Natural killer cell (primary cell): ENCODE results near the gene MYO1D. TPM values are rescaled to one million over a fixed set of nuclear protein-coding genes. Genes with fewer than 3 reads are reported as not detected.
"Not testable (repeated sequence)": the region's sequence is repeated elsewhere in the genome, so short reads cannot be mapped to it uniquely, and the experiment has no call there.

Experiments used
- ATAC-seq, 3 donors: fragments of 150-1000 bp in 2 of 3; fragments of 200-7000 bp in 1 of 3; cut with Tn5 transposase; 1 replicate in 1 of 3; 2 replicates in 2 of 3; pipeline ENCODE4 v1.10.0; 2021; ENCODE audit warnings: mild to moderate bottlenecking in 2 of 3, moderate library complexity in 2 of 3
- DNase-seq, 2 donors: peaks; one replicate each; pipeline versions ENCODE4 v3.0.0 to v3.0.0-alpha.2; 2013 to 2021; ENCODE audit warnings: mixed read lengths in 1 of 2
- H3K27ac ChIP-seq: one replicate; pipeline ENCODE4 v1.5.1; 2013; ENCODE audit warnings: mild to moderate bottlenecking, low read length
- H3K27me3 ChIP-seq: one replicate; pipeline ENCODE4 v1.6.1; 2013; ENCODE audit warnings: low read length; ENCODE audit not compliant: control insufficient read depth, insufficient read depth
- H3K36me3 ChIP-seq: one replicate; pipeline ENCODE4 v1.6.1; 2013; ENCODE audit warnings: low read length; ENCODE audit not compliant: control insufficient read depth, insufficient read depth
- H3K4me1 ChIP-seq: one replicate; pipeline ENCODE4 v1.6.1; 2013; ENCODE audit warnings: low read length; ENCODE audit not compliant: control insufficient read depth, insufficient read depth
- H3K4me3 ChIP-seq: one replicate; pipeline ENCODE4 v1.5.1; 2013; ENCODE audit warnings: low read length
- H3K9me3 ChIP-seq: one replicate; pipeline ENCODE4 v1.6.1; 2013; ENCODE audit warnings: low read length; ENCODE audit not compliant: control insufficient read depth, insufficient read depth
- H3K27ac Mint-ChIP-seq, 2 donors: one replicate each; pipeline ENCODE4 v1.8.0; 2022; ENCODE audit warnings: mild to moderate bottlenecking in 2 of 2, mixed read lengths in 2 of 2, moderate library complexity in 1 of 2
- H3K27me3 Mint-ChIP-seq, 2 donors: one replicate each; pipeline ENCODE4 v1.8.0; 2022; ENCODE audit warnings: low read depth in 2 of 2, mixed read lengths in 2 of 2
- H3K36me3 Mint-ChIP-seq: one replicate; pipeline ENCODE4 v1.8.0; 2022; ENCODE audit warnings: mixed read lengths
- H3K4me1 Mint-ChIP-seq, 2 donors: one replicate each; pipeline ENCODE4 v1.8.0; 2022; ENCODE audit warnings: mixed read lengths in 2 of 2
- H3K4me3 Mint-ChIP-seq: one replicate; pipeline ENCODE4 v1.8.0; 2022; ENCODE audit warnings: mild to moderate bottlenecking, moderate library complexity, mixed read lengths
- H3K9me3 Mint-ChIP-seq, 2 donors: one replicate each; pipeline ENCODE4 v1.8.0; 2022; ENCODE audit warnings: mixed read lengths in 2 of 2
- WGBS: methylation state at CpG from one replicate; pipeline ENCODE4 v1.1.7; 2013; ENCODE audit warnings: missing lambda C conversion rate; ENCODE audit not compliant: insufficient coverage; 5-methylcytosine and 5-hydroxymethylcytosine counted together
- intact Hi-C: fragments of 100-400 bp; cut with micrococcal nuclease; formaldehyde crosslinking; loops from one replicate; pipeline ENCODE4 v1.14.2; 2022
- total RNA-seq, 4 donors: library from RNA; stranded (reverse); fragments of 120-200 nt in 1 of 4; gene quantifications; one replicate each; pipeline versions ENCODE4 v1.2.3 to v1.2.4, GENCODE V29; 2013 to 2022
- TF ChIP-seq, protein P1 (sequence below): fragments of 200-600 bp; IDR thresholded peaks from one replicate; pipeline ENCODE4 v1.8.0; 2022; ENCODE audit warnings: antibody characterized with exemption

Gene MYO1D
- 10 to 100 TPM in 2 of 3 donors, 1 to 10 TPM in 1; 6.8 to 20.2 (median 10.5) TPM for total RNA-seq
- total RNA-seq (2013), result 13.9 TPM

DNA sequence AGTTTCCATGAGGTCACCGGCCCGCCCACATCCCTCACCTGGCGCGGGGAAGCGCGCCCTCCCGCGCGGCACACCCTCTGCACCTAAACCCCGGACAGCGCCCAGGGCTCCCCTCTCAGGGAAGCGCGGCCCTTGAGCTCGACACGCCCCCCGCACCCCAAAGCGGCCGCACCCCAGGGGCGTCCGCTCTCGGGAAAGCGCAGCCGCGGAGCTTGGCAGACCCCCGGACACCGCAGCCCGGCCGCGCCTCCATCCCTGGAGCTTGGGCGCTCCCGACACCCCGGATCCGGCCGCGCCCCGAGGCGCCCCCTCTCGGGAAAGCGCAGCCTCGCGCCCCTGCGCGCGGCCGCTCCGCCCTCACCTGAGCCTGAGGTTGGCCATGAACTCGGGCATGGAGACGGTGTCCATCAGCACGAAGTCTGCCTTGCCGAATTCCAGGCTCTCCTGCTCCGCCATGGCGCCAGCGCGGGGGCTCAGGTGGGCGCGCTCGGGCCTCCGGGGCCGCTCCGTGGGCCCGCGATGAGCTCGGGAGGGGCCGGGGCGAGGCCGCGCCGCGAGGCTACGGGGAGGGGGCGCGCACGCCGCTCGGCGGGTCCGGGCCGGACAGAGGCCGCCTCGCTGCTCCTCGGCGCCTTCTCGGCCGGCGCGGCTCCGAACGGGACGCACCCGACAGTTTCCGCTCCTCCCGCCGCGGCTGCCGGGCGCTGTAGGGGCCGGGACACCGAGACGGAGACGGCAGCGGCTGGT is at the start of gene MYO1D:
MYO1D (minus strand) TSS at position 708 of the 747 bp plus-strand sequence; CDS start at position 456, 252 bp downstream.
- TF ChIP-seq, protein P1, sequence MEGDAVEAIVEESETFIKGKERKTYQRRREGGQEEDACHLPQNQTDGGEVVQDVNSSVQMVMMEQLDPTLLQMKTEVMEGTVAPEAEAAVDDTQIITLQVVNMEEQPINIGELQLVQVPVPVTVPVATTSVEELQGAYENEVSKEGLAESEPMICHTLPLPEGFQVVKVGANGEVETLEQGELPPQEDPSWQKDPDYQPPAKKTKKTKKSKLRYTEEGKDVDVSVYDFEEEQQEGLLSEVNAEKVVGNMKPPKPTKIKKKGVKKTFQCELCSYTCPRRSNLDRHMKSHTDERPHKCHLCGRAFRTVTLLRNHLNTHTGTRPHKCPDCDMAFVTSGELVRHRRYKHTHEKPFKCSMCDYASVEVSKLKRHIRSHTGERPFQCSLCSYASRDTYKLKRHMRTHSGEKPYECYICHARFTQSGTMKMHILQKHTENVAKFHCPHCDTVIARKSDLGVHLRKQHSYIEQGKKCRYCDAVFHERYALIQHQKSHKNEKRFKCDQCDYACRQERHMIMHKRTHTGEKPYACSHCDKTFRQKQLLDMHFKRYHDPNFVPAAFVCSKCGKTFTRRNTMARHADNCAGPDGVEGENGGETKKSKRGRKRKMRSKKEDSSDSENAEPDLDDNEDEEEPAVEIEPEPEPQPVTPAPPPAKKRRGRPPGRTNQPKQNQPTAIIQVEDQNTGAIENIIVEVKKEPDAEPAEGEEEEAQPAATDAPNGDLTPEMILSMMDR, result peak; percentile 23
- Histone ChIP-seq H3K4me1 (peaks cover 17% of the 10 kb centered on the region), H3K27me3 (no peaks in the 10 kb centered on the region), H3K9me3 (no peaks in the 10 kb centered on the region), H3K27ac (peak within 1 kb of the TSS; percentile 84), H3K4me3 (peak within 1 kb of the TSS; percentile 48), H3K36me3 (no peaks in the 10 kb centered on the region)
- no peaks in the 10 kb centered on the region for H3K36me3 Mint-ChIP-seq
- H3K27me3 Mint-ChIP-seq, result peaks cover 6 to 14% of the 10 kb centered on the region in 2 donors
- intact Hi-C loops, result loop anchor here (1.0 kb wide), 1 partner anchor 93 kb away; no protein-coding TSS in a partner anchor
- under 1% methylated on average over 101 of the region's 101 CpGs for WGBS
- H3K9me3 Mint-ChIP-seq, result no peaks in the 10 kb centered on the region
- DNase-seq (peak; percentile 44 to 74), ATAC-seq (peak; percentile 0 to 11 (median 11))
- H3K27ac Mint-ChIP-seq, result peak within 1 kb of the TSS; percentile 75 to 91
- peak within 1 kb of the TSS; percentile 94 for H3K4me3 Mint-ChIP-seq
- peaks cover 13 to 15% of the 10 kb centered on the region in 2 donors for H3K4me1 Mint-ChIP-seq

DNA sequence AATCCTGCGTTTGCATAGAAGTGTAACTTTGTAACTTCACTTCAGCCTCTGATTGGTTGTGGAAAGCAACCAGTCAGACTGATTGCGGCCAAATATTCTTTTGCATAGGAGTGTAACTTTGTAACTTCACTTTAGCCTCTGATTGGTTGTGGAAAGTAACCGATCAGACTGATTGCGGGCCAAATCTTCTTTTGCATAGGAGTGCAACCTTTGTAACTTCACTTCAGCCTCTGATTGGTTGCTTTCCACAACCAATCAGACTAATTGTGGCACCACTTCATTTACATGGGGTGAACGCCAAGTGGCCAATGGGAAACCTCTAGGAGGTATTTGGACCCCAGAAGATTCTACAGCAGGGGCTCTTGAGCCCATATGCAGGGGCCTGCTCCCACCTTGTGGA is 49.3 kb upstream of the MYO1D start:
- H3K36me3 Mint-ChIP-seq, result no peaks in the 10 kb centered on the region
- Histone ChIP-seq H3K4me1 (no peaks in the 10 kb centered on the region), H3K4me3 (no peak overlapping the region), H3K27ac (no peak overlapping the region), H3K9me3 (no peaks in the 10 kb centered on the region), H3K27me3 (peaks cover 20% of the 10 kb centered on the region), H3K36me3 (no peaks in the 10 kb centered on the region)
- TF ChIP-seq, protein P1, result no peak
- H3K27ac Mint-ChIP-seq, result no peak overlapping the region
- H3K27me3 Mint-ChIP-seq, result peaks cover 7 to 23% of the 10 kb centered on the region in 2 donors
- 95% methylated on average over 5 of the region's 5 CpGs for WGBS
- H3K4me3 Mint-ChIP-seq, result no peak overlapping the region
- ATAC-seq, result no peak
- H3K9me3 Mint-ChIP-seq, result no peaks in the 10 kb centered on the region
- intact Hi-C loops, result no loop called here
- no peak for DNase-seq
- H3K4me1 Mint-ChIP-seq, result no peaks in the 10 kb centered on the region

DNA sequence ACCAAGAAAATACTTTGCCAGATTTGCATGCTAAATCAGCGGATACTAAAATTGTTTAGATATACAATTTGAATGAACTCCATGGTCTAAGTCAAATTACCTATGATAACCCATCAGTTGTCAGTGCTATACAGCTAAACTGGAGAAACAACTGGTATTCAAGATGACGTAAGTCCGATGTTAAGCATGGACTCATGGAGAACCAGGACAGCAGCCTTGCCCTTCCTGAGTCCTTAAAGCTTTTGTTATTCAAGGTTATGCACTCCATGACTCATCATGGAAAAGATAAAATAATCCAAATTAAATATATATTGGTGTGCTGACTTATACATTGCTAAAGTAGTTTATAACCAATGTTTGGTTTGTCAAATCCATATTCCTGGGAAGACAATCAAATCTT is 47.0 kb upstream of the MYO1D start:
- H3K4me1 Mint-ChIP-seq, H3K4me3 ChIP-seq, ATAC-seq, H3K27ac Mint-ChIP-seq, H3K9me3 ChIP-seq, intact Hi-C loops, H3K36me3 Mint-ChIP-seq, DNase-seq, H3K27ac ChIP-seq, H3K9me3 Mint-ChIP-seq, H3K4me1 ChIP-seq, H3K4me3 Mint-ChIP-seq, H3K36me3 ChIP-seq: not testable (repeated sequence)
- WGBS, result 96% methylated on average over 3 of the region's 3 CpGs
- H3K27me3 ChIP-seq, result peaks cover 14% of the 10 kb centered on the region
- H3K27me3 Mint-ChIP-seq, result peaks cover 0 to 16% of the 10 kb centered on the region in 2 donors

DNA sequence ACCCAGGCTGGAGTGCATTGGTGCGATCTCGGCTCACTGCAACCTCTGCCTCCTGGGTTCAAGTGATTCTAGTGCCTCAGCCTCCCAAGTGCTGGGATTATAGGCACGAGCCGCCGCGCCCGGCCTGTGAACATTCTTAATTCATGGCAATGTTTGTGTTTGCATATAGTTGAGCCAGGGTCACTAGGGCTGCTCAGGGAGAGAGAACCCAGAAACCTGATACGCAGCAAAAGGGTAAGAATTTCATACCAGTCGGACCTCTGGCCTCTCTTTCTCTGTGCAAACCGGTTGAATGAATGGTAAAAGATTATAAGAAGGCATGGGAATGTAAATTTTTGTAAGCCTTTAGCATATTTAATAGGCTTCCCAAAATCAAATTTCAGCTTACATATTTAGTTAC is 44.1 kb upstream of the MYO1D start:
- Mint-ChIP-seq H3K9me3 (no peaks in the 10 kb centered on the region), H3K4me3 (no peak overlapping the region), H3K36me3 (no peaks in the 10 kb centered on the region), H3K27ac (no peak overlapping the region), H3K27me3 (peaks cover 0 to 10% of the 10 kb centered on the region in 2 donors), H3K4me1 (peaks cover 3 to 8% of the 10 kb centered on the region in 2 donors)
- Histone ChIP-seq H3K4me1 (no peaks in the 10 kb centered on the region), H3K27me3 (no peaks in the 10 kb centered on the region), H3K4me3 (no peak overlapping the region), H3K9me3 (no peaks in the 10 kb centered on the region), H3K27ac (no peak overlapping the region), H3K36me3 (no peaks in the 10 kb centered on the region)
- no peak for ATAC-seq
- DNase-seq, result no peak
- WGBS, result 96% methylated on average over 9 of the region's 10 CpGs
- intact Hi-C loops, result no loop called here
- TF ChIP-seq, protein P1, result no peak
